ENCODE results near the gene LAGE3.

GRCh38 chrX:154445776-154446175, 33.3 kb downstream of the LAGE3 start:
- no peak for TF ChIP-seq CTCF (optimal IDR thresholded peaks at IDR 0.05 in 1 of 3, IDR thresholded peaks at IDR 0.05 in 1 of 3, conservative IDR thresholded peaks at IDR 0.05 in 1 of 3; ENCODE audit: extremely low read depth in 1 of 3, insufficient read depth in 2 of 3, low read length in 3 of 3)
- TF ChIP-seq EZH2 (IDR thresholded peaks at IDR 0.05; ENCODE audit: low read length) = no peak
